Endothelial cell (in vitro differentiated cells): ENCODE measurements around the gene ABCA3. TPM values are rescaled to one million over a fixed set of nuclear protein-coding genes. Genes with fewer than 3 reads are reported as not detected.

Experiments used
- DNase-seq: peaks from one replicate; pipeline ENCODE4 v3.0.0; 2021; ENCODE audit warnings: low spot score
- H3K27ac Mint-ChIP-seq: one replicate; pipeline ENCODE4 v1.8.0; 2021; ENCODE audit warnings: mixed read lengths, inconsistent platforms; ENCODE audit not compliant: unreplicated experiment
- H3K27me3 Mint-ChIP-seq: one replicate; pipeline ENCODE4 v1.8.0; 2021; ENCODE audit warnings: mild to moderate bottlenecking, moderate library complexity, mixed read lengths, inconsistent platforms; ENCODE audit not compliant: unreplicated experiment
- H3K36me3 Mint-ChIP-seq: one replicate; pipeline ENCODE4 v1.8.0; 2021; ENCODE audit warnings: mild to moderate bottlenecking, low read depth, mixed read lengths, inconsistent platforms; ENCODE audit not compliant: unreplicated experiment
- H3K4me1 Mint-ChIP-seq: one replicate; pipeline ENCODE4 v1.8.0; 2021; ENCODE audit warnings: mild to moderate bottlenecking, mixed read lengths, inconsistent platforms; ENCODE audit not compliant: unreplicated experiment
- H3K4me3 Mint-ChIP-seq: one replicate; pipeline ENCODE4 v1.8.0; 2021; ENCODE audit warnings: mild to moderate bottlenecking, mixed read lengths, inconsistent platforms; ENCODE audit not compliant: unreplicated experiment
- H3K9me3 Mint-ChIP-seq: one replicate; pipeline ENCODE4 v1.8.0; 2021; ENCODE audit warnings: mixed read lengths, inconsistent platforms; ENCODE audit not compliant: unreplicated experiment
- CTCF ChIP-seq: fragments of 200-600 bp; sonication (generic); IDR thresholded peaks from one replicate; pipeline ENCODE4 v1.5.0; 2021; ENCODE audit warnings: antibody characterized with exemption; ENCODE audit not compliant: unreplicated experiment
- total RNA-seq: library from RNA; stranded (reverse); fragmentation: NEBNext Ultra II Directional; extraction: Animal tissue kit (Norgen Biotek cat#: 25700); gene quantifications from one replicate; pipeline ENCODE4 v1.2.1, GENCODE V29; 2021; ENCODE audit not compliant: unreplicated experiment

The ABCA3 gene
- total RNA-seq, 1 donor from 2014 or later: 10.4 TPM

- Mint-ChIP-seq H3K4me1 (no peaks in the 10 kb centered on the region), H3K36me3 (peaks cover 6% of the 10 kb centered on the region), H3K9me3 (no peaks in the 10 kb centered on the region), H3K27ac (no peak overlapping the region), H3K4me3 (no peak overlapping the region), H3K27me3 (peaks cover 11% of the 10 kb centered on the region)
- TF ChIP-seq CTCF: no peak
- no peak for DNase-seq
These were observed 64.8 kb downstream of the ABCA3 start for GRCh38 chr16:2275476-2276367.

GRCh38 chr16:2273931-2274330 is 66.6 kb downstream of the ABCA3 start:
- H3K4me3 Mint-ChIP-seq: no peak overlapping the region
- TF ChIP-seq CTCF: no peak
- no peaks in the 10 kb centered on the region for H3K36me3 Mint-ChIP-seq
- peaks cover 12% of the 10 kb centered on the region for H3K27me3 Mint-ChIP-seq
- DNase-seq: no peak
- no peaks in the 10 kb centered on the region for H3K9me3 Mint-ChIP-seq
- peaks cover 6% of the 10 kb centered on the region for H3K4me1 Mint-ChIP-seq
- H3K27ac Mint-ChIP-seq: no peak overlapping the region

GRCh38 chr16:2273484-2273883 is 67.0 kb downstream of the ABCA3 start:
- Mint-ChIP-seq H3K36me3 (no peaks in the 10 kb centered on the region), H3K27ac (no peak overlapping the region), H3K27me3 (peaks cover 12% of the 10 kb centered on the region), H3K9me3 (no peaks in the 10 kb centered on the region), H3K4me3 (no peak overlapping the region), H3K4me1 (peaks cover 6% of the 10 kb centered on the region)
- no peak for DNase-seq
- no peak for TF ChIP-seq CTCF

GRCh38 chr16:2271848-2272461 is 68.6 kb downstream of the ABCA3 start:
- Mint-ChIP-seq H3K9me3 (no peaks in the 10 kb centered on the region), H3K36me3 (peaks cover under 1% of the 10 kb centered on the region), H3K4me1 (peaks cover 8% of the 10 kb centered on the region), H3K27me3 (peaks cover 7% of the 10 kb centered on the region), H3K27ac (no peak overlapping the region), H3K4me3 (no peak overlapping the region)
- no peak for TF ChIP-seq CTCF
- DNase-seq: no peak
